ENCODE results near the gene GALNT18.

Gene GALNT18

GRCh38 chr11:11280826-11281225 lies 341.0 kb downstream of the GALNT18 start:
- no peak overlapping the region for H3K4ac ChIP-seq (ENCODE audit: low read length)
- H4K8ac ChIP-seq (ENCODE audit: low read depth, low read length), result no peak overlapping the region
- peak overlapping the region; percentile 17 for H2AK5ac ChIP-seq (ENCODE audit: low read depth, low read length)
- WGBS, 2 donors (ENCODE audit: extremely low coverage in 2 of 2, insufficient read length in 2 of 2, insufficient replicate concordance in 1 of 2), result no CpG with 5 or more reads among the region's 5 CpGs
- H3K27ac ChIP-seq (replicated peaks; ENCODE audit: low read length), result no peak overlapping the region
- peaks cover 3% of the 10 kb centered on the region in 2 donors for H3K4me1 ChIP-seq (ENCODE audit: control insufficient read depth in 2 of 2, insufficient read depth in 1 of 2, low read depth in 1 of 2, low read length in 2 of 2)
- H2AFZ ChIP-seq (ENCODE audit: low read length), result no peak overlapping the region
- no peak overlapping the region for H3K14ac ChIP-seq (ENCODE audit: low read length)
- H3K79me1 ChIP-seq (ENCODE audit: low read depth, low read length), result no peaks in the 10 kb centered on the region
- H3K4me2 ChIP-seq (ENCODE audit: insufficient read depth, low read length, poor library complexity, severe bottlenecking), result no peak overlapping the region
- no peak overlapping the region for H3K18ac ChIP-seq (ENCODE audit: low read length)
- no peak overlapping the region for H2BK12ac ChIP-seq (ENCODE audit: low read length)
- DNase-seq (ENCODE audit: low spot score), result no peak
- no peak overlapping the region for H3K23ac ChIP-seq (ENCODE audit: low read depth, low read length, poor library complexity)
- no peaks in the 10 kb centered on the region for H3K36me3 ChIP-seq (replicated peaks in 1 of 2; ENCODE audit: control insufficient read depth in 2 of 2, insufficient read depth in 2 of 2, low read length in 2 of 2)
- no peak overlapping the region for H3K4me3 ChIP-seq (ENCODE audit: low read length in 2 of 2)
- H3K27me3 ChIP-seq (ENCODE audit: control insufficient read depth in 3 of 3, insufficient read depth in 3 of 3, low read depth in 1 of 3, low read length in 3 of 3), result no peaks in the 10 kb centered on the region
- no peak overlapping the region for H2BK5ac ChIP-seq (ENCODE audit: low read length)
- H3K9ac ChIP-seq (ENCODE audit: low read depth, low read length, poor library complexity), result no peak overlapping the region
- no peaks in the 10 kb centered on the region for H3K9me3 ChIP-seq (replicated peaks in 1 of 2; ENCODE audit: control insufficient read depth in 2 of 2, insufficient read depth in 1 of 2, low read depth in 1 of 2, low read length in 2 of 2)
- no peak overlapping the region for H2BK120ac ChIP-seq (ENCODE audit: low read depth, low read length)
- H2BK15ac ChIP-seq (ENCODE audit: low read length), result no peak overlapping the region
- H4K91ac ChIP-seq (ENCODE audit: low read depth, low read length, poor library complexity), result no peak overlapping the region

- Histone ChIP-seq H3K18ac (ENCODE audit: low read length) (peak overlapping the region; percentile 40), H3K27me3 (ENCODE audit: control insufficient read depth in 3 of 3, insufficient read depth in 3 of 3, low read depth in 1 of 3, low read length in 3 of 3) (no peaks in the 10 kb centered on the region), H3K4me3 (ENCODE audit: low read length in 2 of 2) (no peak overlapping the region), H4K8ac (ENCODE audit: low read depth, low read length) (no peak overlapping the region), H3K4me2 (ENCODE audit: insufficient read depth, low read length, poor library complexity, severe bottlenecking) (no peak overlapping the region), H3K79me1 (ENCODE audit: low read depth, low read length) (no peaks in the 10 kb centered on the region), H3K23ac (ENCODE audit: low read depth, low read length, poor library complexity) (no peak overlapping the region), H2BK15ac (ENCODE audit: low read length) (no peak overlapping the region), H2BK5ac (ENCODE audit: low read length) (no peak overlapping the region), H3K36me3 (replicated peaks in 1 of 2; ENCODE audit: control insufficient read depth in 2 of 2, insufficient read depth in 2 of 2, low read length in 2 of 2) (no peaks in the 10 kb centered on the region), H2BK12ac (ENCODE audit: low read length) (no peak overlapping the region), H2AFZ (ENCODE audit: low read length) (peak overlapping the region; percentile 69), H2BK120ac (ENCODE audit: low read depth, low read length) (no peak overlapping the region), H3K9me3 (replicated peaks in 1 of 2; ENCODE audit: control insufficient read depth in 2 of 2, insufficient read depth in 1 of 2, low read depth in 1 of 2, low read length in 2 of 2) (no peaks in the 10 kb centered on the region), H4K91ac (ENCODE audit: low read depth, low read length, poor library complexity) (no peak overlapping the region), H3K4ac (ENCODE audit: low read length) (no peak overlapping the region), H3K14ac (ENCODE audit: low read length) (no peak overlapping the region), H3K4me1 (ENCODE audit: control insufficient read depth in 2 of 2, insufficient read depth in 1 of 2, low read depth in 1 of 2, low read length in 2 of 2) (peaks cover 3% of the 10 kb centered on the region in 2 donors), H3K9ac (ENCODE audit: low read depth, low read length, poor library complexity) (no peak overlapping the region), H2AK5ac (ENCODE audit: low read depth, low read length) (no peak overlapping the region), H3K27ac (replicated peaks; ENCODE audit: low read length) (no peak overlapping the region)
- no peak for DNase-seq (ENCODE audit: low spot score)
- WGBS, 2 donors (ENCODE audit: extremely low coverage in 2 of 2, insufficient read length in 2 of 2, insufficient replicate concordance in 1 of 2), result no CpG with 5 or more reads among the region's 11 CpGs
These were observed 341.7 kb downstream of the GALNT18 start for GRCh38 chr11:11279956-11280689.

GRCh38 chr11:11272254-11272653 lies 349.6 kb downstream of the GALNT18 start:
- no peak overlapping the region for H3K4ac ChIP-seq (ENCODE audit: low read length)
- H3K27ac ChIP-seq (replicated peaks; ENCODE audit: low read length), result no peak overlapping the region
- no peak overlapping the region for H2AK5ac ChIP-seq (ENCODE audit: low read depth, low read length)
- H3K36me3 ChIP-seq (replicated peaks in 1 of 2; ENCODE audit: control insufficient read depth in 2 of 2, insufficient read depth in 2 of 2, low read length in 2 of 2), result peaks cover 0 to 2% of the 10 kb centered on the region in 2 donors
- no peaks in the 10 kb centered on the region for H3K4me1 ChIP-seq (ENCODE audit: control insufficient read depth in 2 of 2, insufficient read depth in 1 of 2, low read depth in 1 of 2, low read length in 2 of 2)
- H3K23ac ChIP-seq (ENCODE audit: low read depth, low read length, poor library complexity), result no peak overlapping the region
- no peaks in the 10 kb centered on the region for H3K27me3 ChIP-seq (ENCODE audit: control insufficient read depth in 3 of 3, insufficient read depth in 3 of 3, low read depth in 1 of 3, low read length in 3 of 3)
- H2BK120ac ChIP-seq (ENCODE audit: low read depth, low read length), result no peak overlapping the region
- H2AFZ ChIP-seq (ENCODE audit: low read length), result no peak overlapping the region
- no peak overlapping the region for H3K14ac ChIP-seq (ENCODE audit: low read length)
- no peak overlapping the region for H3K9ac ChIP-seq (ENCODE audit: low read depth, low read length, poor library complexity)
- no peak overlapping the region for H3K4me3 ChIP-seq (ENCODE audit: low read length in 2 of 2)
- no peak overlapping the region for H4K91ac ChIP-seq (ENCODE audit: low read depth, low read length, poor library complexity)
- no peak overlapping the region for H2BK5ac ChIP-seq (ENCODE audit: low read length)
- no peak overlapping the region for H3K18ac ChIP-seq (ENCODE audit: low read length)
- H4K8ac ChIP-seq (ENCODE audit: low read depth, low read length), result no peak overlapping the region
- no peak overlapping the region for H3K4me2 ChIP-seq (ENCODE audit: insufficient read depth, low read length, poor library complexity, severe bottlenecking)
- no peaks in the 10 kb centered on the region for H3K79me1 ChIP-seq (ENCODE audit: low read depth, low read length)
- WGBS, 2 donors (ENCODE audit: extremely low coverage in 2 of 2, insufficient read length in 2 of 2, insufficient replicate concordance in 1 of 2), result no CpG with 5 or more reads among the region's 1 CpG
- H3K9me3 ChIP-seq (replicated peaks in 1 of 2; ENCODE audit: control insufficient read depth in 2 of 2, insufficient read depth in 1 of 2, low read depth in 1 of 2, low read length in 2 of 2), result peaks cover 0 to 1% of the 10 kb centered on the region in 2 donors
- H2BK15ac ChIP-seq (ENCODE audit: low read length), result no peak overlapping the region
- no peak for DNase-seq (ENCODE audit: low spot score)
- no peak overlapping the region for H2BK12ac ChIP-seq (ENCODE audit: low read length)

- no CpG with 5 or more reads among the region's 6 CpGs for WGBS, 2 donors (ENCODE audit: extremely low coverage in 2 of 2, insufficient read length in 2 of 2, insufficient replicate concordance in 1 of 2)
- Histone ChIP-seq H2BK12ac (ENCODE audit: low read length) (no peak overlapping the region), H3K4me2 (ENCODE audit: insufficient read depth, low read length, poor library complexity, severe bottlenecking) (no peak overlapping the region), H3K4me1 (ENCODE audit: control insufficient read depth in 2 of 2, insufficient read depth in 1 of 2, low read depth in 1 of 2, low read length in 2 of 2) (no peaks in the 10 kb centered on the region), H3K27me3 (ENCODE audit: control insufficient read depth in 3 of 3, insufficient read depth in 3 of 3, low read depth in 1 of 3, low read length in 3 of 3) (no peaks in the 10 kb centered on the region), H3K9me3 (replicated peaks in 1 of 2; ENCODE audit: control insufficient read depth in 2 of 2, insufficient read depth in 1 of 2, low read depth in 1 of 2, low read length in 2 of 2) (peaks cover 0 to 1% of the 10 kb centered on the region in 2 donors), H4K91ac (ENCODE audit: low read depth, low read length, poor library complexity) (no peak overlapping the region), H2AK5ac (ENCODE audit: low read depth, low read length) (peak overlapping the region; percentile 14), H3K23ac (ENCODE audit: low read depth, low read length, poor library complexity) (no peak overlapping the region), H2AFZ (ENCODE audit: low read length) (no peak overlapping the region), H4K8ac (ENCODE audit: low read depth, low read length) (no peak overlapping the region), H3K36me3 (replicated peaks in 1 of 2; ENCODE audit: control insufficient read depth in 2 of 2, insufficient read depth in 2 of 2, low read length in 2 of 2) (peaks cover 0 to 2% of the 10 kb centered on the region in 2 donors), H3K9ac (ENCODE audit: low read depth, low read length, poor library complexity) (no peak overlapping the region), H3K4ac (ENCODE audit: low read length) (no peak overlapping the region), H2BK120ac (ENCODE audit: low read depth, low read length) (no peak overlapping the region), H2BK15ac (ENCODE audit: low read length) (no peak overlapping the region), H3K18ac (ENCODE audit: low read length) (peak overlapping the region; percentile 32), H3K79me1 (ENCODE audit: low read depth, low read length) (no peaks in the 10 kb centered on the region), H3K27ac (replicated peaks; ENCODE audit: low read length) (no peak overlapping the region), H3K14ac (ENCODE audit: low read length) (no peak overlapping the region), H2BK5ac (ENCODE audit: low read length) (no peak overlapping the region), H3K4me3 (ENCODE audit: low read length in 2 of 2) (no peak overlapping the region)
- no peak for DNase-seq (ENCODE audit: low spot score)
These were observed 351.5 kb downstream of the GALNT18 start for GRCh38 chr11:11270236-11270775.

Data from neuronal stem cell (in vitro differentiated cells).